Common myeloid progenitor, CD34-positive (primary cell): ENCODE results near the gene GCG.

Experiments
- CTCF ChIA-PET: fragments of 350-600 bp; sonication (Branson Sonifier 250); formaldehyde crosslinking; loops from one replicate; lab custom pipeline; 2021; ENCODE audit warnings: antibody characterized with exemption; lab: Charles Lee
- POLR2A ChIA-PET: fragments of 350-600 bp; sonication (Branson Sonifier 250); formaldehyde crosslinking; loops from one replicate; lab custom pipeline; 2021; ENCODE audit warnings: antibody characterized with exemption; lab: Charles Lee
- DNase-seq, 3 donors: peaks; one replicate each; pipeline versions ENCODE4 v3.0.0 to v3.0.0-alpha.2; 2013
- H3K27ac ChIP-seq, 2 experiments: 1 replicate in 1 of 2; 2 replicates in 1 of 2; pipeline ENCODE4 v1.7.0; 2013; ENCODE audit warnings: inconsistent platforms in 2 of 2, low read length in 2 of 2, mild to moderate bottlenecking in 2 of 2, low read depth in 1 of 2, moderate library complexity in 1 of 2; ENCODE audit not compliant: severe bottlenecking in 2 of 2, insufficient read depth in 1 of 2, poor library complexity in 1 of 2
- H3K27me3 ChIP-seq, 5 experiments: replicated peaks in 2 of 5; 1 replicate in 3 of 5; 2 replicates in 2 of 5; pipeline versions ENCODE4 v1.6.1 to v1.7.0; 2013; ENCODE audit warnings: low read length in 4 of 5, mild to moderate bottlenecking in 2 of 5, moderate library complexity in 2 of 5, inconsistent platforms in 1 of 5; ENCODE audit not compliant: insufficient read depth in 5 of 5, control insufficient read depth in 4 of 5
- H3K36me3 ChIP-seq, 4 experiments: 1 replicate in 2 of 4; 2 replicates in 2 of 4; pipeline versions ENCODE4 v1.6.1 to v1.7.0; 2013; ENCODE audit warnings: low read length in 3 of 4, control low read depth in 1 of 4, mild to moderate bottlenecking in 1 of 4; ENCODE audit not compliant: control insufficient read depth in 4 of 4, insufficient read depth in 4 of 4
- H3K4me1 ChIP-seq, 4 experiments: 1 replicate in 3 of 4; 2 replicates in 1 of 4; pipeline versions ENCODE4 v1.6.1 to v1.7.1; 2013; ENCODE audit warnings: low read length in 3 of 4, mild to moderate bottlenecking in 3 of 4, control low read depth in 1 of 4, inconsistent platforms in 1 of 4, moderate library complexity in 1 of 4; ENCODE audit not compliant: control insufficient read depth in 4 of 4, insufficient read depth in 4 of 4; ENCODE audit errors: control extremely low read depth in 1 of 4
- H3K4me3 ChIP-seq, 7 experiments: 1 replicate in 4 of 7; 2 replicates in 3 of 7; pipeline versions ENCODE4 v1.5.1 to v1.7.0; 2013; ENCODE audit warnings: mild to moderate bottlenecking in 7 of 7, low read length in 6 of 7, moderate library complexity in 6 of 7, inconsistent platforms in 2 of 7, low read depth in 2 of 7, control low read depth in 1 of 7; ENCODE audit not compliant: insufficient read depth in 4 of 7, control insufficient read depth in 1 of 7; ENCODE audit errors: extremely low read depth in 1 of 7
- H3K9me3 ChIP-seq, 5 experiments: 1 replicate in 4 of 5; 2 replicates in 1 of 5; pipeline versions ENCODE4 v1.6.1 to v1.7.1; 2013; ENCODE audit warnings: low read length in 4 of 5, mild to moderate bottlenecking in 2 of 5, inconsistent platforms in 1 of 5, low read depth in 1 of 5, moderate library complexity in 1 of 5; ENCODE audit not compliant: control insufficient read depth in 4 of 5, insufficient read depth in 2 of 5; ENCODE audit errors: control extremely low read depth in 1 of 5
- WGBS: methylation state at CpG from one replicate; pipeline ENCODE4 v1.1.5; 2013; ENCODE audit not compliant: insufficient coverage; 5-methylcytosine and 5-hydroxymethylcytosine counted together

The GCG gene

DNA sequence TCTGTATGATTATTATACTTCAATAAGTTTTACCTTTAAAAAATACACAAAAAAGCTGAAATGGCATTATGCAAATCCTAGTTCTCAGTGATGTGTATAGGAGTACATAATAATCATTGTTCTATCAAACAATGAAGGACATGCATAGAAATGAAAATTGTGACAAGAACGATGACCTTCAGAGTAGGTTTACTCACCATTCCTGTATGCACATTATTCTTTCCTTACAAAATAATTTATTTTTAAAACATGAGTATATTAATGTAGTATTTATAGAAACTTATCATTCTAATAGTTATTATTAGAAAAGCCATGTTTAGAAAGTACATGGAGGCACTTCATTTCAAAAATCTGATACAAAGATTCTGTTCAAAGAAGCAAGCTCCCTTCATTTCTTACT is 45.3 kb downstream of the GCG start:
- Histone ChIP-seq H3K36me3 (no peaks in the 10 kb centered on the region), H3K9me3 (no peaks in the 10 kb centered on the region), H3K27ac (no peak overlapping the region), H3K4me3 (no peak overlapping the region), H3K4me1 (no peaks in the 10 kb centered on the region), H3K27me3 (no peaks in the 10 kb centered on the region)
- ChIA-PET POLR2A (no interaction called here), CTCF (no interaction called here)
- no CpG with 5 or more reads among the region's 1 CpG for WGBS
- DNase-seq = no peak

DNA sequence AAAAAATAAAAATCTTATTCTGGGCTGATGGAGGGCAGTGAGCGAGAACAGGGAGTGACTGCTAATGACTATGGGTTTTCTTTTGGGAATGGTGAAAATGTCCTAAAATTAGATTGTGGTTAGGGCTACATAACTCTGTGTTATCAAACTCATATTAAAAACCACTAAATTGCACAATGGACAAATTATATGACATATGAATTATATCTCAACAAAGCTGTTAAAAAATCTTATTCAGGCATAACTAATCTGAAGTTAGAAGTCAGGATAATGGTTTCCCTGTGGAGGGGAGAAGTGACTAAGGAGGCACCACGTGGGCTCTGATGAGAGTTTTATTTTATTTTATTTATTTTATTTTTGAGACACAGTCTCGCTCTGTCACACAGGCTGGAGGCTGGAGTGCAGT is 45.9 kb downstream of the GCG start:
- H3K27me3 ChIP-seq = no peaks in the 10 kb centered on the region
- POLR2A ChIA-PET = no interaction called here
- no peaks in the 10 kb centered on the region for H3K4me1 ChIP-seq
- no peak overlapping the region for H3K4me3 ChIP-seq
- WGBS = 100% methylated on average over 1 of the region's 3 CpGs
- H3K36me3 ChIP-seq = no peaks in the 10 kb centered on the region
- H3K27ac ChIP-seq = no peak overlapping the region
- H3K9me3 ChIP-seq = no peaks in the 10 kb centered on the region
- no peak for DNase-seq
- CTCF ChIA-PET = interaction anchor here (0.7 kb wide), 1 partner anchor 16 kb away, joined by 3 read pairs; no protein-coding TSS in a partner anchor

DNA sequence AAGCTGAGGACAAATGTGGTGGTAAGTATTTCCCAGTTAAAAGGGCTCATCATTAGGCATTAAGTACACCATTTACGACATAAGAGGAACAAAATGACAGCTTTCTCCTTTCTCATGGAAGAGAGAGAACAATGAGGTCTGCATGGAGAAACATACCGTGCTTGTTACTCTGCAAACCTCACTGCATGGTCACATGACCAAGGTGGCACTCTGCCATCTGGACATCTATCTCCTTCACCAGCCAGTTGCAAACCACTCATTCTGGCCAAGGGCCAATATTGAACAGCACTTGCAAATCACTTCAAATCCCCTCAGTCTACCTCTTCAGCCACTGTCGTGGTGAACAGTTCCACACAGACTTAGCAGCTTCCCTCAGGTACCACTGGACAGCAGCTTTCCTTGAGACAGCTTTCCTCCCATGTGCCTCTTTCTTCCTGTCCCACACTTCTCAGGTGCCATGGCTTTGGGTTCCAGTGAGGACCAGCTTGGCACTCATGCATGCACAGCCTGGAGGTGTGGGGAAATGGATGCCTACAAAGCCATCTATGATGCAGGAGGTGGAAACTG is 48.5 kb downstream of the GCG start:
- Histone ChIP-seq H3K4me1 (no peaks in the 10 kb centered on the region), H3K27me3 (no peaks in the 10 kb centered on the region), H3K27ac (no peak overlapping the region), H3K9me3 (no peaks in the 10 kb centered on the region), H3K36me3 (no peaks in the 10 kb centered on the region), H3K4me3 (no peak overlapping the region)
- WGBS = 58% methylated on average over 3 of the region's 3 CpGs
- ChIA-PET CTCF (no interaction called here), POLR2A (no interaction called here)
- DNase-seq = peak in 2 of 3 donors; percentile 6 to 9

DNA sequence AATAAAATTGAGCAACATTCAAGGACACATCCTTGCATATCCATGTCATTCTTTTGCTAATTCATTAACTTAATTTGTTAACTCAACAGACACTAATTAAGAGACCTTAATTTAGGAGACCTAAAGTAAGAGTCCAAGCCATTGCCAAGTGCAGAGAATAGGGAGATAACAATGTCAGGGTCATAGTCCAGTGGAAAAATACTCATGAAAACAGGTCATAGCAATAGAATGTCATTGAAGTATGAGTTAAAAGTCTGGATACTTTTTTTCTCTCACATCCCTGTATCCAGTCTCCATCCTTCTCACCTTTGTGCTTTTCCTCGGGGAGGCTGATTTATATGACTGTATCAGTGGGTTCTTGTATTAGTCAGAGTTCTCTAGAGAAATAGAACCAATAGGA is 51.5 kb downstream of the GCG start:
- H3K9me3 ChIP-seq = no peaks in the 10 kb centered on the region
- no peak overlapping the region for H3K27ac ChIP-seq
- no peaks in the 10 kb centered on the region for H3K36me3 ChIP-seq
- WGBS = no CpG with 5 or more reads among the region's 1 CpG
- POLR2A ChIA-PET = no interaction called here
- no peak overlapping the region for H3K4me3 ChIP-seq
- no peaks in the 10 kb centered on the region for H3K27me3 ChIP-seq
- DNase-seq = no peak
- no peaks in the 10 kb centered on the region for H3K4me1 ChIP-seq
- CTCF ChIA-PET = no interaction called here

DNA sequence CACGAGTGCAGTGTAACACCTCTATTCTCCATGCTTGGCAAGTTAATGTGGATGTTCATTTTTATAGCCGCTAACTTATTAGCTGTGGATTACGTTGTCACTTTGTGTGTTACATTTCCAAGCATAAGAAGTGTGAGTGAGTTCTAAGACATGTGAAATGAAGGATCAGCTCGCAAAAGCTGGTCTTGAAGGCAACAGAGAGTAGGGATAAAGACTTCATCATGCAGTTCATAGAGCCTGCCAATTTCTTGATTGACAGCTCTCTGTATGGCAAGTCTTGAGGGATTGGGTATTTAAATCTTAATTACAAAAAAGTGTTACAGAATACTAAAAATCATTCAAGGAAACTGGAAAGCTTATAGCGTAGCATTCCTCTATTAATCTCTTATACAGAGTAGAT is 52.2 kb downstream of the GCG start:
- H3K27me3 ChIP-seq = no peaks in the 10 kb centered on the region
- H3K36me3 ChIP-seq = no peaks in the 10 kb centered on the region
- 97% methylated on average over 4 of the region's 5 CpGs for WGBS
- DNase-seq = no peak
- ChIA-PET POLR2A (no interaction called here), CTCF (no interaction called here)
- no peak overlapping the region for H3K4me3 ChIP-seq
- no peaks in the 10 kb centered on the region for H3K9me3 ChIP-seq
- no peak overlapping the region for H3K27ac ChIP-seq
- H3K4me1 ChIP-seq = no peaks in the 10 kb centered on the region
